ENCODE results near the gene SH2D6. TPM values are rescaled to one million over a fixed set of nuclear protein-coding genes. Genes with fewer than 3 reads are reported as not detected.

Gene SH2D6
- total and polyA plus RNA-seq, 9 of the 15 experiments (the other 6 are each of a cell fraction or from before 2014, with no cell fraction given): 0.07 to 0.76 (median 0.33) TPM; not detected in 2

GRCh38 chr2:85420536-85421259 lies 2.2 kb downstream of the SH2D6 start (continued):
- TF ChIP-seq NEUROD1 (IDR thresholded peaks at IDR 0.05; ENCODE audit: borderline replicate concordance, low read depth, low read length, partially characterized antibody): peak; percentile 61
- no peak for TF ChIP-seq SPI1 (IDR thresholded peaks at IDR 0.05; ENCODE audit: borderline replicate concordance, low read depth, low read length)
- no peak for TF ChIP-seq MYNN (IDR thresholded peaks at IDR 0.05)
- no peak for TF ChIP-seq MYNN (CRISPR knock-in tag; IDR thresholded peaks at IDR 0.05)
- peak in 1 of 2 experiments; percentile 53; a peak in 1 of 4 replicates for TF ChIP-seq ZMIZ1 (IDR thresholded peaks at IDR 0.05; ENCODE audit: low read depth in 2 of 2, low read length in 2 of 2)
- no peak for TF ChIP-seq ZBTB34 (CRISPR knock-in tag; IDR thresholded peaks at IDR 0.05)
- TF ChIP-seq NCOA1 (IDR thresholded peaks at IDR 0.05; ENCODE audit: low read depth): no peak
- TF ChIP-seq NCOA6 (IDR thresholded peaks at IDR 0.05): no peak
- peak; percentile 50; the same call in 1 of the 2 replicates for TF ChIP-seq ZBTB17 (CRISPR knock-in tag; IDR thresholded peaks at IDR 0.05)
- TF ChIP-seq PRPF4 (IDR thresholded peaks at IDR 0.05; ENCODE audit: insufficient read depth, low read depth, low read length, poor library complexity, severe bottlenecking): no peak
- TF ChIP-seq HOXB6 (CRISPR knock-in tag; IDR thresholded peaks at IDR 0.05; ENCODE audit: borderline replicate concordance): no peak
- no peak for TF ChIP-seq ZNF253 (CRISPR knock-in tag; conservative IDR thresholded peaks at IDR 0.05)
- TF ChIP-seq EWSR1 (IDR thresholded peaks at IDR 0.05; ENCODE audit: borderline replicate concordance, low read depth, partially characterized antibody): no peak
- TF ChIP-seq POLR2H (tag; IDR thresholded peaks at IDR 0.05; ENCODE audit: low read depth): no peak
- TF ChIP-seq, protein P1, sequence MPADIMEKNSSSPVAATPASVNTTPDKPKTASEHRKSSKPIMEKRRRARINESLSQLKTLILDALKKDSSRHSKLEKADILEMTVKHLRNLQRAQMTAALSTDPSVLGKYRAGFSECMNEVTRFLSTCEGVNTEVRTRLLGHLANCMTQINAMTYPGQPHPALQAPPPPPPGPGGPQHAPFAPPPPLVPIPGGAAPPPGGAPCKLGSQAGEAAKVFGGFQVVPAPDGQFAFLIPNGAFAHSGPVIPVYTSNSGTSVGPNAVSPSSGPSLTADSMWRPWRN (IDR thresholded peaks at IDR 0.05; ENCODE audit: low read depth): no peak
- TF ChIP-seq GATAD2B (IDR thresholded peaks at IDR 0.05; ENCODE audit: borderline replicate concordance): peak; percentile 74; the same call in 1 of the 2 replicates
- TF ChIP-seq NFE2L1 (tag; IDR thresholded peaks at IDR 0.05; ENCODE audit: borderline replicate concordance, low read depth): no peak
- TF ChIP-seq ZZZ3 (IDR thresholded peaks at IDR 0.05): no peak
- no peak for TF ChIP-seq RBBP5 (IDR thresholded peaks at IDR 0.05; ENCODE audit: borderline replicate concordance, insufficient read depth, low read length, poor library complexity, severe bottlenecking)
- TF ChIP-seq DPF2 (IDR thresholded peaks at IDR 0.05): no peak
- peak; percentile 28; the same call in 1 of the 2 replicates for TF ChIP-seq ETS1 (conservative IDR thresholded peaks at IDR 0.05; ENCODE audit: control insufficient read depth, low read depth, low read length)

All from K562 (cell line).